Loucy (cell line): ENCODE results near the gene NEUROD6.

ENCODE experiments used
- H2AFZ ChIP-seq: fragments of 200-600 bp; sonication (generic); 2 replicates; pipeline ENCODE4 v1.6.0; 2016; ENCODE audit warnings: antibody characterized with exemption, mild to moderate bottlenecking, low read length, moderate library complexity
- H3F3A ChIP-seq: fragments of 200-600 bp; 2 replicates; pipeline ENCODE4 v1.6.0; 2016; ENCODE audit warnings: antibody characterized with exemption, low read depth, mild to moderate bottlenecking
- H3K27me3 ChIP-seq: fragments of 200-600 bp; sonication (generic); 2 replicates; pipeline ENCODE4 v1.6.1; 2014; ENCODE audit warnings: low read length, mild to moderate bottlenecking; ENCODE audit not compliant: insufficient read depth, poor library complexity, severe bottlenecking
- H3K36me3 ChIP-seq: fragments of 200-600 bp; sonication (generic); 2 replicates; pipeline ENCODE4 v1.6.1; 2016; ENCODE audit warnings: low read length; ENCODE audit not compliant: insufficient read depth
- H3K4me1 ChIP-seq: fragments of 200-600 bp; sonication (generic); 2 replicates; pipeline ENCODE4 v1.5.1; 2014; ENCODE audit warnings: low read length, mild to moderate bottlenecking; ENCODE audit not compliant: insufficient read depth, poor library complexity, severe bottlenecking
- H3K4me2 ChIP-seq: fragments of 200-600 bp; sonication (generic); 2 replicates; pipeline ENCODE4 v1.6.0; 2014; ENCODE audit warnings: antibody characterized with exemption, low read length, low read depth, mild to moderate bottlenecking; ENCODE audit not compliant: poor library complexity, severe bottlenecking
- H3K4me3 ChIP-seq: fragments of 200-600 bp; sonication (generic); 2 replicates; pipeline ENCODE4 v1.5.1; 2014; ENCODE audit warnings: low read length, mild to moderate bottlenecking, mixed read lengths; ENCODE audit not compliant: poor library complexity, severe bottlenecking
- H3K79me2 ChIP-seq: fragments of 200-600 bp; sonication (generic); 2 replicates; pipeline ENCODE4 v1.6.1; 2014; ENCODE audit warnings: low read length; ENCODE audit not compliant: insufficient read depth
- H3K9ac ChIP-seq: fragments of 200-600 bp; sonication (generic); 2 replicates; pipeline ENCODE4 v1.6.0; 2014; ENCODE audit warnings: mild to moderate bottlenecking, low read depth, low read length, moderate library complexity; ENCODE audit not compliant: poor library complexity, severe bottlenecking
- H3K9me2 ChIP-seq: fragments of 200-600 bp; sonication (generic); replicated peaks from 2 replicates; pipeline ENCODE4 v1.6.1; 2016; ENCODE audit warnings: low read depth, low read length, mixed read lengths
- H3K9me3 ChIP-seq: fragments of 200-600 bp; sonication (generic); 2 replicates; pipeline ENCODE4 v1.6.1; 2014; ENCODE audit warnings: mild to moderate bottlenecking, antibody characterized with exemption, low read length, low read depth; ENCODE audit not compliant: insufficient read depth
- H4K20me1 ChIP-seq: fragments of 200-600 bp; sonication (generic); 2 replicates; pipeline ENCODE4 v1.6.0; 2014; ENCODE audit warnings: antibody characterized with exemption, low read length, mild to moderate bottlenecking; ENCODE audit not compliant: insufficient read depth, poor library complexity, severe bottlenecking
- EZH2phosphoT487 ChIP-seq: fragments of 200-600 bp; IDR thresholded peaks from 2 replicates; pipeline ENCODE4 v1.6.1; 2018; ENCODE audit warnings: antibody characterized with exemption, mild to moderate bottlenecking, moderate library complexity, borderline replicate concordance
- TF ChIP-seq, protein P1 (sequence below): fragments of 200-600 bp; sonication (generic); conservative IDR thresholded peaks from 2 replicates; pipeline ENCODE4 v1.5.1; 2014; ENCODE audit warnings: mild to moderate bottlenecking, antibody characterized with exemption, low read length

NEUROD6 gene

DNA sequence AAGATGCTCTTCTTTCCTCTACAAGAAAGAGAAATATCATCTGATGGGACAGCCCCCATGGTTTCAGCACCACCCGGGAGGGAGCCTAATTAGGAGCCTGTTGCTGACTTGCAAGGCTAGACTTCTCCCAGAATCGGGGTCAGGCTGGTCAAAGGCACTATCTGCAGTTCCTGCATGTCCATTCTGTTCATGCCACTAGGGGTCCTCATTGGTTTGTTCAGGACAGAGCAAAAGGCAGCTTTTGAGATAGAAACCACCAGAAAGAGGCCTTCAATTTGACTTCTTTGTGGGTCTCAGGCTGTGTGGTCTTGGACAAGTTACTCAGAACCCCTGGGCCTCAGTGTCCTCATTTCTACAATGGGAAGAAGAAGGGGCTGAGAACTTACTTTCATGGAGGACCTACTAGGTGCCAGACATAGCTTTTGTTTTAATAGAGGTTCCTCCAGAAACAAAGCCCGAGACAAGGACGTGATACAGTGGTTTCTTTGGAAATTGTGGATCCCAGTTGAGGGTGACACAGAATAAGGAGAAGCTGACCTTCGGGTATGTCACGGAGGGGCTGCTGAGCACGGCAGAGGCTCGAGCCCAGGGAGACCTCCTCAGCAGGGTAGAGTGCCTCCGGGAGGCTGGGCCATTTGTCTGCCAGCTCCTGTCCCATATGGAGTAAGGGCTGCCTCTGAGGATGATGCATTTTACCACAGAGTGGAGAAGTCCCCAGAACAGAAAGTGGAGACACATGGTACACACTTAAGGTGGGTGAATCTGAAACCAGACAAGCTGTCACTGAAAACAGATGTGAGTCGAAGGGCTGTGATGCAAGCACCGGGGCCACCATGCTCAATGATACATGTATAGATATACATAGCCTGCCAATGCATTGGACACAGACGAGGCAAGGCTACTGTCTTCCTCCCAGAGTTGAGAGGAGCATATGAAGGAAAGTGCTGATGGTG is 33.1 kb upstream of the NEUROD6 start:
- Histone ChIP-seq H2AFZ (0 out of 2 replicates have a peak overlapping the region, but pooled peaks have one; percentile 13), H3F3A (no peaks in the 10 kb centered on the region), H3K27me3 (no peaks in the 10 kb centered on the region), H3K9me2 (no peaks in the 10 kb centered on the region), H3K4me2 (no peak overlapping the region), H4K20me1 (no peaks in the 10 kb centered on the region), H3K4me3 (no peak overlapping the region), H3K9ac (no peak overlapping the region), H3K79me2 (no peaks in the 10 kb centered on the region), H3K9me3 (no peaks in the 10 kb centered on the region), H3K4me1 (no peaks in the 10 kb centered on the region), H3K36me3 (no peaks in the 10 kb centered on the region)
- no peak for TF ChIP-seq EZH2phosphoT487
- TF ChIP-seq, protein P1, sequence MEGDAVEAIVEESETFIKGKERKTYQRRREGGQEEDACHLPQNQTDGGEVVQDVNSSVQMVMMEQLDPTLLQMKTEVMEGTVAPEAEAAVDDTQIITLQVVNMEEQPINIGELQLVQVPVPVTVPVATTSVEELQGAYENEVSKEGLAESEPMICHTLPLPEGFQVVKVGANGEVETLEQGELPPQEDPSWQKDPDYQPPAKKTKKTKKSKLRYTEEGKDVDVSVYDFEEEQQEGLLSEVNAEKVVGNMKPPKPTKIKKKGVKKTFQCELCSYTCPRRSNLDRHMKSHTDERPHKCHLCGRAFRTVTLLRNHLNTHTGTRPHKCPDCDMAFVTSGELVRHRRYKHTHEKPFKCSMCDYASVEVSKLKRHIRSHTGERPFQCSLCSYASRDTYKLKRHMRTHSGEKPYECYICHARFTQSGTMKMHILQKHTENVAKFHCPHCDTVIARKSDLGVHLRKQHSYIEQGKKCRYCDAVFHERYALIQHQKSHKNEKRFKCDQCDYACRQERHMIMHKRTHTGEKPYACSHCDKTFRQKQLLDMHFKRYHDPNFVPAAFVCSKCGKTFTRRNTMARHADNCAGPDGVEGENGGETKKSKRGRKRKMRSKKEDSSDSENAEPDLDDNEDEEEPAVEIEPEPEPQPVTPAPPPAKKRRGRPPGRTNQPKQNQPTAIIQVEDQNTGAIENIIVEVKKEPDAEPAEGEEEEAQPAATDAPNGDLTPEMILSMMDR: peak; percentile 73

DNA sequence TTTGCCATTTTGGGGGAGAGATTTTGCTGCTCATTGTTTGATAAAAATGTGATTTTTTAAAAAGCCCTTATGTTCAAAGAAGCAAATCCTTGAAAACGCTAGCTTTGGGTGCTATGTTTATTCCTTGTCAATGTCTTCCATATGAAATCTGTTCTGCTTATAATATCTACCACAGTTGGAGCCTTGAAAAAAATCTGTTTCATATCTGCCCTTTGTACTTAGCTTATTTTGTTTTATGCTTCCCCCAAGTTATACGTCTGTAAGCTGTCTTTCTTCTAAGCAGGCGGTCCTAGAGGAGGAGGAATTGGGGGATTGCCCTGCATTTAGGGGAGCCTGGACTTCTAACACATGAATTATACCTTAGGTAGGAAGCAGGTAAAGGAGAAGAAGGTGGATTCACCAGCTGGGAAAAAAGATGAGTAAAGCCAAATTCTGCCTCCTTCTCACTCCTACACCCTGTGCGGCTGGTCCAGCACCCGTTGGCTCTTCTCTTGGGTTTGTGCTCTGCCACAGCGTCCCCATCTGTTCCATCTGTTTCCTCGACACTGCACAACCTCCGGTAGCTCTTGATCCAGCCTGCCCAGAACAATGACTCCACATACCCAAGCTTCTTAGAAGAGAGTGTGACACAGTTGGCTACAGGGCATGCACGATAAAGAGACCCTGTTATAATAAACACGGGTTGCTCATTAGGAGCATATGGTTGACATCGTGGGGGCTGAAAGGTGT is 31.9 kb upstream of the NEUROD6 start:
- H3K27me3 ChIP-seq: no peaks in the 10 kb centered on the region
- TF ChIP-seq EZH2phosphoT487: no peak
- TF ChIP-seq, protein P1: no peak
- no peaks in the 10 kb centered on the region for H3F3A ChIP-seq
- no peaks in the 10 kb centered on the region for H3K9me2 ChIP-seq
- no peaks in the 10 kb centered on the region for H3K36me3 ChIP-seq
- no peaks in the 10 kb centered on the region for H3K9me3 ChIP-seq
- no peaks in the 10 kb centered on the region for H4K20me1 ChIP-seq
- H3K4me3 ChIP-seq: no peak overlapping the region
- H3K9ac ChIP-seq: no peak overlapping the region
- H2AFZ ChIP-seq: no peak overlapping the region
- H3K4me2 ChIP-seq: no peak overlapping the region
- no peaks in the 10 kb centered on the region for H3K4me1 ChIP-seq
- no peaks in the 10 kb centered on the region for H3K79me2 ChIP-seq

DNA sequence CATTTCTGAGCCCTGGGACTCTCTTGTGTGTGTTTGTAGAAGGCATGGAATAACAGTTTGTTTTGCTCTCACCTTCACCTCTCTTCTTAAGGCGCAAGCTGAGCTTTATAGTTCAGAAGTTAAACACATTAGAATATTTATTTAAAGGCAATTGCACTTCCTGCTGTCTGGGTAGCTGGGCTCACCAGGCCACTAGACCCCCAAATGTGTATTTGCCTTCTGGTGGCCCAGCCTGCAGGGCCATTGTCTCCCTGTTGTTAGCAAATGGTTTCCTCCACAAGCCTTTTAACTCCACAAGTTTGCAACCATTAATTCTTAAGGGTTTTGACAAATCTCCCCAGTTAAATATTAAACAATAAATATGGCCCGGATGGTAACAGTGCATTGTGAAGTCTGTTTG is 31.1 kb upstream of the NEUROD6 start:
- no peaks in the 10 kb centered on the region for H3K9me2 ChIP-seq
- H3K4me1 ChIP-seq: no peaks in the 10 kb centered on the region
- H3F3A ChIP-seq: no peaks in the 10 kb centered on the region
- H3K4me2 ChIP-seq: no peak overlapping the region
- H3K9me3 ChIP-seq: no peaks in the 10 kb centered on the region
- no peak overlapping the region for H2AFZ ChIP-seq
- no peak for TF ChIP-seq EZH2phosphoT487
- TF ChIP-seq, protein P1: no peak
- no peaks in the 10 kb centered on the region for H4K20me1 ChIP-seq
- H3K9ac ChIP-seq: no peak overlapping the region
- no peaks in the 10 kb centered on the region for H3K79me2 ChIP-seq
- H3K36me3 ChIP-seq: no peaks in the 10 kb centered on the region
- no peak overlapping the region for H3K4me3 ChIP-seq
- H3K27me3 ChIP-seq: no peaks in the 10 kb centered on the region
